ENCODE data around the gene PAK1.

The PAK1 gene

GRCh38 chr11:77409046-77409445 lies 64.8 kb downstream of the PAK1 start:
- Histone ChIP-seq H3K79me2 (ENCODE audit: insufficient read depth, low read length) (no peaks in the 10 kb centered on the region), H3K9me2 (ENCODE audit: low read depth, low read length) (no peaks in the 10 kb centered on the region), H2AFZ (ENCODE audit: low read length) (no peak overlapping the region), H3K36me3 (ENCODE audit: insufficient read depth, low read length) (no peaks in the 10 kb centered on the region), H3K9ac (ENCODE audit: low read length) (no peak overlapping the region), H3K27ac (ENCODE audit: low read depth, low read length, poor library complexity, severe bottlenecking) (no peak overlapping the region), H3K4me3 (ENCODE audit: low read depth, low read length, poor library complexity, severe bottlenecking) (no peak overlapping the region), H3K27me3 (ENCODE audit: insufficient read depth, low read length) (no peaks in the 10 kb centered on the region), H3F3A (ENCODE audit: insufficient read depth, low read length) (no peaks in the 10 kb centered on the region), H4K20me1 (ENCODE audit: insufficient read depth, low read length) (no peaks in the 10 kb centered on the region), H3K9me3 (ENCODE audit: low read length) (no peaks in the 10 kb centered on the region), H3K4me1 (ENCODE audit: insufficient read depth, low read length, severe bottlenecking) (no peaks in the 10 kb centered on the region), H3K4me2 (ENCODE audit: low read length) (no peak overlapping the region)
- TF ChIP-seq EZH2 (IDR thresholded peaks at IDR 0.05; ENCODE audit: borderline replicate concordance, low read length) (no peak), CTCF (IDR thresholded peaks at IDR 0.05; ENCODE audit: low read length) (no peak)

- no peak overlapping the region for H2AFZ ChIP-seq (ENCODE audit: low read length)
- no peaks in the 10 kb centered on the region for H3K9me3 ChIP-seq (ENCODE audit: low read length)
- H3K27ac ChIP-seq (ENCODE audit: low read depth, low read length, poor library complexity, severe bottlenecking), result no peak overlapping the region
- no peaks in the 10 kb centered on the region for H3F3A ChIP-seq (ENCODE audit: insufficient read depth, low read length)
- H3K4me2 ChIP-seq (ENCODE audit: low read length), result no peak overlapping the region
- H3K27me3 ChIP-seq (ENCODE audit: insufficient read depth, low read length), result no peaks in the 10 kb centered on the region
- no peak overlapping the region for H3K4me3 ChIP-seq (ENCODE audit: low read depth, low read length, poor library complexity, severe bottlenecking)
- H3K36me3 ChIP-seq (ENCODE audit: insufficient read depth, low read length), result no peaks in the 10 kb centered on the region
- H3K9ac ChIP-seq (ENCODE audit: low read length), result no peak overlapping the region
- H4K20me1 ChIP-seq (ENCODE audit: insufficient read depth, low read length), result no peaks in the 10 kb centered on the region
- no peak for TF ChIP-seq CTCF (IDR thresholded peaks at IDR 0.05; ENCODE audit: low read length)
- TF ChIP-seq EZH2 (IDR thresholded peaks at IDR 0.05; ENCODE audit: borderline replicate concordance, low read length), result no peak
- no peaks in the 10 kb centered on the region for H3K4me1 ChIP-seq (ENCODE audit: insufficient read depth, low read length, severe bottlenecking)
- H3K9me2 ChIP-seq (ENCODE audit: low read depth, low read length), result no peaks in the 10 kb centered on the region
- H3K79me2 ChIP-seq (ENCODE audit: insufficient read depth, low read length), result no peaks in the 10 kb centered on the region
Observed at GRCh38 chr11:77407613-77408012, 66.3 kb downstream of the PAK1 start.

GRCh38 chr11:77406396-77406795 lies 67.5 kb downstream of the PAK1 start:
- Histone ChIP-seq H3K4me3 (ENCODE audit: low read depth, low read length, poor library complexity, severe bottlenecking) (no peak overlapping the region), H3K27ac (ENCODE audit: low read depth, low read length, poor library complexity, severe bottlenecking) (no peak overlapping the region), H3K79me2 (ENCODE audit: insufficient read depth, low read length) (no peaks in the 10 kb centered on the region), H3K36me3 (ENCODE audit: insufficient read depth, low read length) (no peaks in the 10 kb centered on the region), H3K4me1 (ENCODE audit: insufficient read depth, low read length, severe bottlenecking) (no peaks in the 10 kb centered on the region), H3F3A (ENCODE audit: insufficient read depth, low read length) (no peaks in the 10 kb centered on the region), H3K4me2 (ENCODE audit: low read length) (no peak overlapping the region), H3K9me2 (ENCODE audit: low read depth, low read length) (no peaks in the 10 kb centered on the region), H4K20me1 (ENCODE audit: insufficient read depth, low read length) (no peaks in the 10 kb centered on the region), H3K9ac (ENCODE audit: low read length) (no peak overlapping the region), H2AFZ (ENCODE audit: low read length) (no peak overlapping the region), H3K27me3 (ENCODE audit: insufficient read depth, low read length) (no peaks in the 10 kb centered on the region), H3K9me3 (ENCODE audit: low read length) (no peaks in the 10 kb centered on the region)
- TF ChIP-seq CTCF (IDR thresholded peaks at IDR 0.05; ENCODE audit: low read length), result no peak
- TF ChIP-seq EZH2 (IDR thresholded peaks at IDR 0.05; ENCODE audit: borderline replicate concordance, low read length), result no peak
